VCaP (cell line): ENCODE data around the gene ARL13A.

Source experiments
- H3K27ac ChIP-seq: fragments of 450-650 bp; 2 replicates; pipeline ENCODE4 v1.5.1; 2017
- TF ChIP-seq, protein P1 (sequence below): fragments of 450-650 bp; conservative IDR thresholded peaks from 2 replicates; pipeline ENCODE4 v1.5.1; 2017; ENCODE audit warnings: mild to moderate bottlenecking, moderate library complexity

Gene ARL13A

DNA sequence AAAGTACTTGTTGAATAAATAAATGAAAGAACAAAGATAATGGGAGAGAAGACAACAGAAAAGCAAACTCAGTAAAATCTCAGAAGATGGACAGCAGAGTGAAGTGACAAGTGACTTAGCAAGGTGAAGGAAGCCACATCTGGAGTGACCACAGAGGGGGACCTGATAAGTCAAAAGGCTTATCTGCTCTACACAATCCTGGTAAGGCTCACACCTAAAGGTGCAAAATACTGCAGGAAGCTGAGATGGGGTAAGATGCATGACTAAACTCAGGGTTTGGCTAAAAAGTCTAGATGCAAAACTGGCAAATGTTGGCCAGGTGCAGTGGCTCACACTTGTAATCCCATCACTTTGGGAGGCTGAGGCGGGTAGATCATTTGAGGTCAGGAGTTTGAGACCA lies 60.2 kb downstream of the ARL13A start:
- no peak overlapping the region for H3K27ac ChIP-seq
- TF ChIP-seq, protein P1, sequence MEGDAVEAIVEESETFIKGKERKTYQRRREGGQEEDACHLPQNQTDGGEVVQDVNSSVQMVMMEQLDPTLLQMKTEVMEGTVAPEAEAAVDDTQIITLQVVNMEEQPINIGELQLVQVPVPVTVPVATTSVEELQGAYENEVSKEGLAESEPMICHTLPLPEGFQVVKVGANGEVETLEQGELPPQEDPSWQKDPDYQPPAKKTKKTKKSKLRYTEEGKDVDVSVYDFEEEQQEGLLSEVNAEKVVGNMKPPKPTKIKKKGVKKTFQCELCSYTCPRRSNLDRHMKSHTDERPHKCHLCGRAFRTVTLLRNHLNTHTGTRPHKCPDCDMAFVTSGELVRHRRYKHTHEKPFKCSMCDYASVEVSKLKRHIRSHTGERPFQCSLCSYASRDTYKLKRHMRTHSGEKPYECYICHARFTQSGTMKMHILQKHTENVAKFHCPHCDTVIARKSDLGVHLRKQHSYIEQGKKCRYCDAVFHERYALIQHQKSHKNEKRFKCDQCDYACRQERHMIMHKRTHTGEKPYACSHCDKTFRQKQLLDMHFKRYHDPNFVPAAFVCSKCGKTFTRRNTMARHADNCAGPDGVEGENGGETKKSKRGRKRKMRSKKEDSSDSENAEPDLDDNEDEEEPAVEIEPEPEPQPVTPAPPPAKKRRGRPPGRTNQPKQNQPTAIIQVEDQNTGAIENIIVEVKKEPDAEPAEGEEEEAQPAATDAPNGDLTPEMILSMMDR, result no peak

DNA sequence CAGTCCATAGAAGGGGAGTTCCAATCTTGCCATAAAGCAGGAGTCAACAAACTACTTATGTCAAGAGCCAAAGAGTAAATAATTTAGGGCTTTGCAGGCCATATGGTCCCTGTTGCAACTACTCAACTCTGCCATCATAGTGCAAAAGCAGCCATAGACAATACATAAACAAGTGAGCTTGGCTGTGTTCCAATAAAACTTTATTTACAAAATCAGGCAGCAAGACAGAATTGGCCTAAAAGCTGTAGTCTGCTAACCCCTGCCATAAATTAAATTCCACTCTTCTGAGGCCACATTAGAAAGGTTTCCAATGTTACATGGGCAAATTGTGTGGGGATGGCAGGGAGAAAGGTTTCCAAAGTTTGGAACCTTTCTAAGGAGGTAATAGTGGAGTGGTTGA lies 67.7 kb downstream of the ARL13A start:
- TF ChIP-seq, protein P1, result no peak
- H3K27ac ChIP-seq, result no peak overlapping the region

DNA sequence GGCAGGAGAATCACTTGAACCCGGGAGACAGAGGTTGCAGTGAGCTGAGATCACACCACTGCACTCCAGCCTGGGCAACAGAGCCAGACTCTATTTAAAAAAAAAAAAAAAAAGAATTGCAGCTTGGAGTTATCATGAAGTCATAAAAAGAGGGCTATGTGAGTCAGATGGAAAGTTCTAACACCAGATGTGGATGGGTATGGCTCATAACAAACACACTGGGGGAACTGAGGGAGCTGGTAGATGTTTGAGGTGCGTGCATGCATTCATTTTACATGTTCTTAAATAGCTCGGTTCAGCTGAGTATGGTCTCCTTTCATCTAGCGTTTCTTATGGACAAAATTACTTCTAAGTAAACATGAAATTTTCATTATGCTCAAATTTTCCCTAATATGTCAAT lies 70.7 kb downstream of the ARL13A start:
- no peak overlapping the region for H3K27ac ChIP-seq
- TF ChIP-seq, protein P1, result no peak
